ENCODE data around the gene IFI16. TPM values are rescaled to one million over a fixed set of nuclear protein-coding genes. Genes with fewer than 3 reads are reported as not detected.

The IFI16 gene
- total RNA-seq, result 24.2 TPM
- long read RNA-seq, partial matches to known transcripts, result 6 of 9 reads
- long read RNA-seq, other reads (novel, unspliced or antisense), result 1 of 9 reads

- ATAC-seq, result peak; percentile 92
- intact Hi-C loops (cut with micrococcal nuclease), result no loop called here
- no peak for DNase-seq
Measured at GRCh38 chr1:159009704-159010361, at the start of gene IFI16. TSS of gene IFI16 (plus strand) at chr1:159009907. CDS start at chr1:159014681, 4,774 bp downstream.

DNA sequence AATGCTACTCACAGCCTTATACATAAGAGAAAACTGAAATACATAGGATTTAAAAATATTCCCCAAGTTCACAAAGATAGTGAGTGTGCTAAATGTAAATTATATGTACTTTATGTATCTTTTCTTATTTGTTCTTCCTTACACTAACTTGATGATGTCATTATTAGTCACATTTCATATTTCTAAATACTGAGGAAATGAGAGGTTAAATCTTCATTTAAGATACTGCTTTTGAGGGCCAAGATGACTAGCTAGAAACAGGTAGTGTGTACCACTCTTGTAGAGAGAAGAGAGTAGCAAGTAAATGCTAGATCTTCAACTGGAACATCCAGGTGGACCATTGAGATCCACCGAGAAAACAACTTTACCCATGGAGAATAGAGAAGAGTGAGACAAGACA, 48.5 kb upstream of the IFI16 start:
- DNase-seq (no peak), ATAC-seq (no peak)

DNA sequence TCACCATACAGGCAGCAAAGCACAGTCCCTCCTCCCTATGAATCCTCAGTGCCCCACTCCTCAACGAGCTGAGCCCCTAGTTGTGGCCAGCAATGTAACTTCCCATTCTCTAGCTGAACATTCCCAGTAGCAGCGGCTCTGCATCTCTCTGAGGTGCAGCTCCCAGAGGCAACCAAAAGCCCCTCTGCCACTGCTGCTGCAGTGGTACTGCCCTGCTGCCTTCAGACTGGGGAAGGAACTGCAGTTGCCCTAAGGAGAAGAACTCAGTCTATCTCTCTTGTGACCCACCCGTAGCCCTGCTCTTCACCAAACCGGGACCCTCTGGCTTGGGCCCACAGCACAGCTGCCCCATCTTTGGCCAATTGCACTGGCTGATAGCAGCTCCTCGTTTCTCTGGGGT, 46.7 kb upstream of the IFI16 start:
- ATAC-seq, result no peak
- intact Hi-C loops (cut with micrococcal nuclease), result no loop called here
- no peak for DNase-seq

More for the DNA sequence above, 48.5 kb upstream of the IFI16 start:
- intact Hi-C loops (cut with micrococcal nuclease), result no loop called here

DNA sequence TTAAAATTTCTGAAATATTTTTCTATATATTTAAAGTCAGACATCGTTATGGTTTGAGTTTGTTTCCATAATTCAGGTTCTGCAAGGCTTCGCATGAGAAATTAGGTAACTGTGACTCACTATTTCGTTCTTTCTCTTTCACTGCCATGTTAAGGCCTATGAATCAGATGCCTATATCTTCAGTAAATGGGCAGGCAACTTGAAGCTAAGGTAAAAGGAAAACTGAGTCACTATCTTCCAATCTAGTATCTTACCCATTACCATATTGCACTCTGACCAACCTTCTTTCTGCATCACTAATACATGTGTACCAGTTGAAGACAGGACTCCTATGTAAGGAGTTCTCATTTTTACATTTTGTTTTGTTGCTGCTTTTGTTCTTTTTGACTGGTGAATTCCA, 40.5 kb upstream of the IFI16 start:
- intact Hi-C loops (cut with micrococcal nuclease), result no loop called here
- DNase-seq, result no peak
- no peak for ATAC-seq

DNA sequence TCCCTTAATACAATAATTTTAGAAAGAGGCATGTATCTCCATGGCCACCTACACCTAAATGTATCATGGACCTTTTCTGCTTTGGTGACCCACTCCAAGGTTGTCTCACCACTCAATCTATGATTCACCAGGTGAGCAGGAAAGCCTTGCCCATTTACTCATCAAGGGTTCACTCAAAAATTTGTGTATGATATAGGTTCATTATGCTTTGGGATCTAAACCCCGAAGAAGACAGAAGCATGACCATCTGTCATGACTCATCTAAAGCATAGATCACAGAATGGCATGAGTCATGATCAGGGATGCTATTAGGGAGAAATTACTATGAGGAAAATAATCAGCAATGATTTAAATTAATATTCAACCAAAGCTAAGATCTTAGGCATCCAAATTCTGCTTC, 39.9 kb upstream of the IFI16 start:
- ATAC-seq, result no peak
- no peak for DNase-seq
- intact Hi-C loops (cut with micrococcal nuclease), result no loop called here

DNA sequence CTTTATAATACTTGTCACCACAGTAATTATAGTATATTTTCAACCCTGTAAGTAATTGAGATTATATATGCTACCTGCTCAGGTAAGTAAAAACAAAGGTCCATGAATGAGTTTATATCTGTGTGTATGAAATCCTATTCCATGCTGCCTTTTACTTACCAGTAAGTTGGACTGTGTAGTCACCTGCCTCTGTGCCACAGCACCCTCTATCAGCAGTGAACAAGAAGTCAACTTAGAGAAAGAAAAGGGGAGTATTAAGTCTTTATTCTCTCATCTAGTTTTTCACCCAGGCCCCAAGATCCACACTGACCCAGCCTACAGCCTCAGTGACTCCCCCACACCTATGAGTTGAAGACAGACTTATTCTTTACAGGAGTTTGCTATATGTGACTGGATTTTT, 36.9 kb upstream of the IFI16 start:
- ATAC-seq, result no peak
- intact Hi-C loops (cut with micrococcal nuclease), result no loop called here
- DNase-seq, result no peak

DNA sequence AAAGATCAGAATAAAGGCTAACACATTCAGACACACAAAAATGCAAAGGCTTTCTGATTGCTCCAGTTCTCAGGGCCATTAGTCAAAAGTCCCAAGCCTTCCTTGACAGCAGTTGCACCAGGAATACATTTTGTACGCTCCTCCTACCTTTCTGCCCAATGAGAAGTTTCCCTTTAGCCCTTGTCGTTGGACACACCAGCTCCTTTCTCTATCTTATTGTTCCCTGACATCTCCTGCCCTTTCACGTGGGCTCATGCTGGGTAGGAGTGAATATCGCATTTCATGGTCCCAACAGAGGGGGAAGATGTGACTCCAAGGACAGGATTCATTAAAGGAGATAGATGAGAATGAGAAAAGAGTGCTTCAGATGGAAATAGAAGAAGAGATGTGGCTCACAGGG, 33.5 kb upstream of the IFI16 start:
- no peak for ATAC-seq

DNA sequence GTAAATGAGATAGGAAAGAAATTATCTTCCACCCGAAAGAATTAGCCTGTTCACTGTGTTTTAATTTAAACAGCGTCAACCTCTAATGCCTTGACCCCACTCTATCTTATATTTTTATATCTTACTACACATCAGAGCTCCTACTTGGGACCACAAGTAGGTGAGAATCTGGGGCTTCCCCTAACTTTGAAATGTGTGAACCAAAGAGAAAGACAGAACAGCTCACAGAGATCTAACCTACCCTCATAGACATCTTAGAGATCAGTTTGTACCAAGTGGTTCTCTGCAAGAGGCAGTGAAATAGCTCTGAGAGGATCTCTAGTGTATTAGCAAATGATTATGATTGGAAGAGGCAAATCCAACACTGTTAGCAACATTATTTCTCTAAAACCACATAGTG, 31.0 kb upstream of the IFI16 start:
- DNase-seq, result no peak

More for the DNA sequence above, 33.5 kb upstream of the IFI16 start:
- intact Hi-C loops (cut with micrococcal nuclease), result no loop called here
- DNase-seq, result no peak

DNA sequence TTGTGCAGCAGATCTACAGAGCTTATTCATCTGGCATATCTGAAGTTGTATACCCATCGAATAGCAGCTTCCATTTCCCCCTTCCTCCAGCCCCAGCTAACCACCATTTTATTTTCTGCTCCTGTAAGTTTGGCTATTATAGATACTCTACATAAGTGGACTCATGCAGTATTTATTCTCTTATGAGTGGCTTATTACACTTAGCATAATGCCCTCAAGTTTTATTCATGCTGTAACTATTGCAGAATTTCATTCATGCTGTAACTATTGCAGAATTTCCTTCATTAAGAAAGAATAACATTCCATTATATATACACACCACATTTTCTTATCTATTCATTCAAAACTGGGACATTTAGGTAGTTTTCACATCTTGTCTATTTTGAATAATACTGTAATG, 30.5 kb upstream of the IFI16 start:
- intact Hi-C loops (cut with micrococcal nuclease), result no loop called here
- no peak for ATAC-seq
- DNase-seq, result no peak

More for the DNA sequence above, 31.0 kb upstream of the IFI16 start:
- intact Hi-C loops (cut with micrococcal nuclease), result no loop called here
- ATAC-seq, result no peak

DNA sequence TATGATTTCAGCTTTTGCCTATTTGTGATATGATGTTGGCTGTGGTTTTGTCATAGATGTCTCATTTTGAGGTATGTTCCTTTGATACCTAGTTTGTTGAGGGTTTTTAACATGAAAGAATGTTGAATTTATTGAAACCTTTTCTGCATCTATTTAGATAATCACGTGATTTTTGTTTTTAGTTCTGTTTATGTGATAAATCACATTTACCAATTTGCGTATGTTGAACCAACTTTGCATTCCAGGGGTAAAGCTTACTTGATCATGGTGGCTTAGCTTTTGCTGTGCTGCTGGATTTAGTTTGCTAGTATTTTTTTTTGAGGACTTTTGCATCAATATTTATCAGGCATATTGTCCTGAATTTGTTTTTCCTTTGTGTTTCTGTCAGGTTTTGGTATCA, 26.5 kb upstream of the IFI16 start:
- intact Hi-C loops (cut with micrococcal nuclease), result no loop called here
- DNase-seq, result no peak
- ATAC-seq, result no peak

DNA sequence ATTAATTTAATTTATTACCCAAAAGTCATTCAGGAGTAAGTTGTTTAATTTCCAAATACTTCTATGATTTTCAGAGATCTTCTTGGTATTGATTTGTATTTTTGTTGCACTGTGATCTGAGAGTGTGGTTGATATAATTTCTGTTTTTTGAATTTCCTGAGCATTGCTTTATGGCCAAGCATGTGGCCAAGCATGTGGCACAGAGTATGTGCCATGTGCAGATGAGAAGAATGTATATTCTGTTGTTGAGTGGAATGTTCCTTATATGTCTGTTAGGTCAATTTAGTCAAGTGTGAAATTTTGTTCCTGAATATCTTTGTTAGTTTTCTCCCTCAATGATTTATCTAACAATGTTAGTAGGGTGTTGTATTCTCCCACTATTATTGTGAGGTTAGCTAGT, 25.3 kb upstream of the IFI16 start:
- ATAC-seq (no peak), DNase-seq (no peak)
- intact Hi-C loops (cut with micrococcal nuclease), result no loop called here

- ATAC-seq, result no peak
- DNase-seq, result no peak
- intact Hi-C loops (cut with micrococcal nuclease), result no loop called here
Measured at GRCh38 chr1:158989424-158989823, 20.3 kb upstream of the IFI16 start.

DNA sequence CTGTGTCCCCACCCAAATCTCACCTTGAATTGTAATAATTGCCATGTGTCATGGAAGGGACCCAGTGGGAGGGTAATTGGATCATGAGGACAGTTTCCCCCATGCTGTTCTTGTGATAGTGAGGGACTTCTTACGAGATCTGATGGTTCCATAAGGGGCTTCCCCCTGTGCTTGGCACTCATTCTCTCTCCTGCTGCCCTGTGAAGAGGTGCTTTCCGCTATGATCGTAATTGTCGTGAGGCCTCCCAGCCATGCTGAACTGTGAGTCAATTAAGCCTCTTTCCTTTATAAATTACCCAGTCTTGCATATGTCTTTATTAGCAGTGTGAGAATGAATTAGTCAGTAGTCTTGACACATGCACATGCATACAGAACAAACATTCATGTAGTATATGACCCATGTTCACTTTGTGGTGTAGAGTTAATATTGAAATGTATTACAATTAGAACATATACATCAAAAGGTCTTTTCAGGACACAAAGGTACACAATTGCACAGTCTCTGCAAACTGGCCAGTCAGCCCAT, 16.9 kb upstream of the IFI16 start:
- intact Hi-C loops (cut with micrococcal nuclease), result no loop called here
- ATAC-seq (no peak), DNase-seq (no peak)

- intact Hi-C loops (cut with micrococcal nuclease), result loop anchor here (5.0 kb wide), 1 partner anchor 795 kb away; no protein-coding TSS in a partner anchor
- ATAC-seq (no peak), DNase-seq (no peak)
Measured at GRCh38 chr1:158996998-158997397, 12.7 kb upstream of the IFI16 start.

- intact Hi-C loops (cut with micrococcal nuclease), result loop anchor here (5.0 kb wide), 1 partner anchor 796 kb away; no protein-coding TSS in a partner anchor
- DNase-seq (no peak), ATAC-seq (peak; percentile 2)
Measured at GRCh38 chr1:158998037-158998780, 11.5 kb upstream of the IFI16 start.

GRCh38 chr1:158998781-158999161, 10.9 kb upstream of the IFI16 start:
- ATAC-seq, result peak; percentile 50
- intact Hi-C loops (cut with micrococcal nuclease), result loop anchor here (5.0 kb wide), 1 partner anchor 796 kb away; no protein-coding TSS in a partner anchor
- peak; percentile 71 for DNase-seq

- peak; percentile 96 for ATAC-seq
- DNase-seq, result peak; percentile 69
- intact Hi-C loops (cut with micrococcal nuclease), result loop anchor here (5.0 kb wide), 1 partner anchor 797 kb away; no protein-coding TSS in a partner anchor
Measured at GRCh38 chr1:158999316-159000069, 10.2 kb upstream of the IFI16 start.

- DNase-seq, result no peak
- intact Hi-C loops (cut with micrococcal nuclease), result no loop called here
- ATAC-seq, result peak; percentile 24
Measured at GRCh38 chr1:159000070-159000409, 9.7 kb upstream of the IFI16 start.

- DNase-seq (peak; percentile 77), ATAC-seq (peak; percentile 84)
- intact Hi-C loops (cut with micrococcal nuclease), result no loop called here
Measured at GRCh38 chr1:159000625-159001024, 9.1 kb upstream of the IFI16 start.

GRCh38 chr1:159005161-159005560, 4.5 kb upstream of the IFI16 start:
- intact Hi-C loops (cut with micrococcal nuclease), result no loop called here
- ATAC-seq, result no peak
- no peak for DNase-seq

Measured in left ventricle myocardium superior (tissue), 1 donor.